NCI-H146 (cell line): ENCODE data around the gene HSFX2.
"Not testable (repeated sequence)": the region's sequence is repeated elsewhere in the genome, so short reads cannot be mapped to it uniquely, and the experiment has no call there.

ENCODE experiments used
- DNase-seq: peaks from one replicate; lab custom pipeline; 2025; lab: John Stamatoyannopoulos, UW

Gene HSFX2

GRCh38 chrX:149590993-149591392 is 4.1 kb downstream of the HSFX2 start:
- DNase-seq, result not testable (repeated sequence)

GRCh38 chrX:149587359-149587758 is 7.8 kb downstream of the HSFX2 start, which contains the start of gene MAGEA9B:
Gene MAGEA9B, minus strand, starts transcription at chrX:149587459. Its CDS starts 4,280 bp downstream, at chrX:149583179.
- DNase-seq, result not testable (repeated sequence)

- not testable (repeated sequence) for DNase-seq
Observed at GRCh38 chrX:149585631-149586030, 9.5 kb downstream of the HSFX2 start.

- DNase-seq, result not testable (repeated sequence)
Observed at GRCh38 chrX:149573456-149573855, 21.7 kb downstream of the HSFX2 start.

GRCh38 chrX:149572743-149573142 is 22.4 kb downstream of the HSFX2 start:
- no peak for DNase-seq

- no peak for DNase-seq
Observed at GRCh38 chrX:149571770-149572169, 23.3 kb downstream of the HSFX2 start.

- DNase-seq, result no peak
Observed at GRCh38 chrX:149570668-149571067, 24.4 kb downstream of the HSFX2 start.

GRCh38 chrX:149569770-149570169 is 25.3 kb downstream of the HSFX2 start:
- no peak for DNase-seq

- no peak for DNase-seq
Observed at GRCh38 chrX:149568701-149569296, 26.3 kb downstream of the HSFX2 start.

- no peak for DNase-seq
Observed at GRCh38 chrX:149567621-149568417, 27.3 kb downstream of the HSFX2 start.

GRCh38 chrX:149563359-149563758 is 31.8 kb downstream of the HSFX2 start:
- no peak for DNase-seq

GRCh38 chrX:149555251-149555650 is 39.9 kb downstream of the HSFX2 start:
- not testable (repeated sequence) for DNase-seq

GRCh38 chrX:149551939-149552248 is 43.2 kb downstream of the HSFX2 start:
- not testable (repeated sequence) for DNase-seq

GRCh38 chrX:149551245-149551938 is 43.7 kb downstream of the HSFX2 start:
- DNase-seq, result not testable (repeated sequence)

GRCh38 chrX:149550454-149550853 is 44.7 kb downstream of the HSFX2 start:
- not testable (repeated sequence) for DNase-seq

- DNase-seq, result not testable (repeated sequence)
Observed at GRCh38 chrX:149549701-149550100, 45.4 kb downstream of the HSFX2 start, which contains the start of gene HSFX3. Gene HSFX3, minus strand, starts transcription at chrX:149549924. Its CDS starts 72 bp downstream, at chrX:149549852.

GRCh38 chrX:149547782-149548181 is 47.3 kb downstream of the HSFX2 start:
- not testable (repeated sequence) for DNase-seq

GRCh38 chrX:149546962-149547361 is 48.2 kb downstream of the HSFX2 start:
- DNase-seq, result not testable (repeated sequence)

GRCh38 chrX:149545545-149546543 is 49.3 kb downstream of the HSFX2 start:
- not testable (repeated sequence) for DNase-seq
